HG03558 (cell line): ENCODE measurements around the gene USP8.
"Not testable (repeated sequence)": the region's sequence is repeated elsewhere in the genome, so short reads cannot be mapped to it uniquely, and the experiment has no call there.

Experiments used
- ATAC-seq: cut with Tn5 transposase; IDR thresholded peaks from one replicate; pipeline ENCODE4 v1.9.1; 2021; ENCODE audit warnings: moderate number of reproducible peaks; ENCODE audit not compliant: unreplicated experiment; ENCODE audit errors: extremely low read depth

Gene USP8

GRCh38 chr15:50438251-50438650 is 14.0 kb downstream of the USP8 start:
- ATAC-seq, result no peak

GRCh38 chr15:50440932-50441331 is 16.7 kb downstream of the USP8 start:
- ATAC-seq, result no peak

GRCh38 chr15:50452927-50453326 is 28.7 kb downstream of the USP8 start:
- ATAC-seq, result no peak

- no peak for ATAC-seq
Measured at GRCh38 chr15:50458348-50459112, 34.3 kb downstream of the USP8 start.

- no peak for ATAC-seq
Measured at GRCh38 chr15:50463423-50464358, 39.5 kb downstream of the USP8 start.

- ATAC-seq, result no peak
Measured at GRCh38 chr15:50471072-50471471, 46.9 kb downstream of the USP8 start.

GRCh38 chr15:50476143-50476542 is 51.9 kb downstream of the USP8 start:
- no peak for ATAC-seq

- no peak for ATAC-seq
Measured at GRCh38 chr15:50484781-50485180, 60.6 kb downstream of the USP8 start.

- ATAC-seq, result no peak
Measured at GRCh38 chr15:50485389-50485788, 61.2 kb downstream of the USP8 start.

- no peak for ATAC-seq
Measured at GRCh38 chr15:50487287-50487686, 63.1 kb downstream of the USP8 start.

GRCh38 chr15:50493625-50494024 is 69.4 kb downstream of the USP8 start:
- ATAC-seq, result no peak

GRCh38 chr15:50494547-50494946 is 70.3 kb downstream of the USP8 start:
- ATAC-seq, result not testable (repeated sequence)

GRCh38 chr15:50496692-50497091 is 72.5 kb downstream of the USP8 start:
- ATAC-seq, result no peak

GRCh38 chr15:50500352-50500751 is 76.1 kb downstream of the USP8 start:
- ATAC-seq, result no peak

- no peak for ATAC-seq
Measured at GRCh38 chr15:50501815-50502214, 77.6 kb downstream of the USP8 start.

GRCh38 chr15:50503144-50503543 is 78.9 kb downstream of the USP8 start:
- no peak for ATAC-seq

GRCh38 chr15:50505656-50506055 is 81.5 kb downstream of the USP8 start:
- not testable (repeated sequence) for ATAC-seq

GRCh38 chr15:50506121-50506520 is 81.9 kb downstream of the USP8 start:
- no peak for ATAC-seq

- ATAC-seq, result no peak
Measured at GRCh38 chr15:50513001-50513400, 88.8 kb downstream of the USP8 start.

GRCh38 chr15:50519740-50520425 is 95.7 kb downstream of the USP8 start:
- ATAC-seq, result no peak

- ATAC-seq, result no peak
Measured at GRCh38 chr15:50523851-50524251, 99.6 kb downstream of the USP8 start.
